SK-N-SH (cell line): ENCODE data around the gene RAD51B. TPM values are rescaled to one million over a fixed set of nuclear protein-coding genes. Genes with fewer than 3 reads are reported as not detected.
A peak's percentile ranks its signal among the peaks of the same experiment; 100 is the strongest.

Experiments
- CTCF ChIA-PET: fragments of 300-600, 350-600 bp; formaldehyde crosslinking; extraction: SDS; loops from one replicate; lab custom pipeline; 2021; lab: Yijun Ruan, JAX
- POLR2A ChIA-PET: fragments of 350-600 bp; sonication (Branson Sonifier 250); formaldehyde crosslinking; extraction: SDS; loops from one replicate; lab custom pipeline; 2020; ENCODE audit warnings: antibody characterized with exemption, inconsistent platforms; lab: Yijun Ruan, JAX
- DNase-seq: peaks from one replicate; pipeline ENCODE4 v3.0.0; 2012
- H2AFZ ChIP-seq: fragments of 200-600 bp; sonication (generic); 2 replicates; pipeline ENCODE4 v1.8.1; 2016; ENCODE audit warnings: antibody characterized with exemption, mild to moderate bottlenecking, low read depth
- H3F3A ChIP-seq: fragments of 200-600 bp; sonication (generic); replicated peaks from 2 replicates; pipeline ENCODE3; 2016; ENCODE audit warnings: antibody characterized with exemption, mild to moderate bottlenecking; ENCODE audit not compliant: insufficient read depth
- H3K27ac ChIP-seq, 2 experiments: fragments of 200-500 bp in 1 of 2; fragments of 200-600 bp in 1 of 2; sonication (Bioruptor generic) in 1 of 2; sonication (generic), shearing (Covaris generic) in 1 of 2; 2 replicates each; pipeline versions ENCODE4 v1.5.1 to v1.6.1; 2014 to 2016; ENCODE audit warnings: low read depth in 2 of 2, inconsistent platforms in 1 of 2, low read length in 1 of 2, mild to moderate bottlenecking in 1 of 2, mixed read lengths in 1 of 2
- H3K27me3 ChIP-seq: fragments of 200-600 bp; sonication (generic), shearing (Covaris generic); 2 replicates; pipeline ENCODE4 v1.6.1; 2016; ENCODE audit warnings: mixed run types; ENCODE audit not compliant: insufficient read depth
- H3K36me3 ChIP-seq, 2 experiments: fragments of 200-500 bp in 1 of 2; fragments of 200-600 bp in 1 of 2; sonication (Bioruptor generic) in 1 of 2; sonication (generic) in 1 of 2; replicated peaks in 1 of 2; 2 replicates each; pipeline versions ENCODE3 to v1.5.1; 2014 to 2016; ENCODE audit warnings: low read length in 1 of 2, mild to moderate bottlenecking in 1 of 2; ENCODE audit not compliant: insufficient read depth in 2 of 2, control insufficient read depth in 1 of 2
- H3K4me1 ChIP-seq, 2 experiments: fragments of 200-500 bp in 1 of 2; fragments of 200-600 bp in 1 of 2; sonication (Bioruptor generic) in 1 of 2; sonication (generic), shearing (Covaris generic) in 1 of 2; 2 replicates each; pipeline versions ENCODE4 v1.5.1 to v1.6.1; 2014 to 2016; ENCODE audit warnings: low read depth in 1 of 2, low read length in 1 of 2, mixed run types in 1 of 2; ENCODE audit not compliant: insufficient read depth in 2 of 2, control insufficient read depth in 1 of 2
- H3K4me2 ChIP-seq: fragments of 200-600 bp; sonication (generic), shearing (Covaris generic); 2 replicates; pipeline ENCODE4 v1.6.1; 2017; ENCODE audit warnings: mixed run types
- H3K4me3 ChIP-seq, 2 experiments: fragments of 200-500 bp in 1 of 2; fragments of 200-600 bp in 1 of 2; sonication (Bioruptor generic) in 1 of 2; sonication (generic), shearing (Covaris generic) in 1 of 2; 2 replicates each; pipeline versions ENCODE4 v1.5.1 to v1.8.1; 2014 to 2016; ENCODE audit warnings: low read depth in 2 of 2, inconsistent platforms in 1 of 2, low read length in 1 of 2, mild to moderate bottlenecking in 1 of 2, mixed read lengths in 1 of 2, moderate library complexity in 1 of 2
- H3K79me2 ChIP-seq: fragments of 200-600 bp; sonication (generic); 2 replicates; pipeline ENCODE4 v1.8.1; 2017; ENCODE audit warnings: mild to moderate bottlenecking; ENCODE audit not compliant: insufficient read depth
- H3K9ac ChIP-seq: fragments of 200-600 bp; sonication (generic); 2 replicates; pipeline ENCODE4 v1.6.1; 2017; ENCODE audit warnings: mixed run types
- H3K9me2 ChIP-seq: fragments of 200-600 bp; sonication (generic); 2 replicates; pipeline ENCODE4 v1.6.1; 2017; ENCODE audit warnings: mixed run types
- H3K9me3 ChIP-seq: fragments of 200-600 bp; sonication (generic); 2 replicates; pipeline ENCODE4 v1.6.1; 2017; ENCODE audit warnings: mixed run types, mild to moderate bottlenecking, moderate library complexity
- H4K20me1 ChIP-seq: fragments of 200-600 bp; sonication (generic); 2 replicates; pipeline ENCODE4 v1.6.1; 2017; ENCODE audit warnings: mild to moderate bottlenecking, mixed run types; ENCODE audit not compliant: insufficient read depth
- EP300 ChIP-seq, 2 experiments: IDR thresholded peaks; 2 replicates each; pipeline versions ENCODE4 v1.4.0 to v1.6.1; 2012; ENCODE audit warnings: borderline replicate concordance in 1 of 2, low read depth in 1 of 2, low read length in 1 of 2
- FOXM1 ChIP-seq: IDR thresholded peaks from 2 replicates; pipeline ENCODE4 v1.4.0; 2012; ENCODE audit warnings: low read depth, mild to moderate bottlenecking
- GATA2 ChIP-seq: sonication (generic); formaldehyde crosslinking; IDR thresholded peaks from 2 replicates; pipeline ENCODE4 v1.5.0; 2020; ENCODE audit warnings: mild to moderate bottlenecking, missing genetic modification reagents
- MEF2A ChIP-seq: IDR thresholded peaks from 2 replicates; pipeline ENCODE4 v1.4.0; 2012; ENCODE audit warnings: low read depth, borderline replicate concordance
- NFIC ChIP-seq: IDR thresholded peaks from 2 replicates; pipeline ENCODE4 v1.4.0; 2012; ENCODE audit warnings: borderline replicate concordance
- RCOR1 ChIP-seq: fragments of 150-350 bp; IDR thresholded peaks from 2 replicates; pipeline ENCODE4 v1.6.1; 2017; ENCODE audit warnings: antibody characterized with exemption, low read length
- RFX5 ChIP-seq: IDR thresholded peaks from 2 replicates; pipeline ENCODE4 v1.6.1; 2012; ENCODE audit warnings: mild to moderate bottlenecking, improper control_type of control experiment, low read length
- RXRA ChIP-seq: IDR thresholded peaks from 2 replicates; pipeline ENCODE4 v1.4.0; 2012; ENCODE audit warnings: low read depth, mild to moderate bottlenecking, borderline replicate concordance
- SIN3A ChIP-seq: IDR thresholded peaks from 2 replicates; pipeline ENCODE4 v1.6.1; 2012; ENCODE audit warnings: low read depth, mild to moderate bottlenecking, low read length, moderate library complexity, borderline replicate concordance
- TCF12 ChIP-seq: IDR thresholded peaks from 2 replicates; pipeline ENCODE4 v1.4.0; 2012
- WGBS: methylation state at CpG from one replicate; pipeline ENCODE4 v1.1.6; 2017; ENCODE audit warnings: low lambda C conversion rate; 5-methylcytosine and 5-hydroxymethylcytosine counted together
- polyA plus RNA-seq, 3 experiments: library from polyadenylated mRNA; depleted of rRNA; stranded (reverse); fragments of >200 nt; gene quantifications; 2 replicates each; pipeline ENCODE4 v1.2.3, GENCODE V29; 2012
- TF ChIP-seq, protein P1 (sequence below): IDR thresholded peaks from 2 replicates; pipeline ENCODE4; 2012

RAD51B gene
- polyA plus RNA-seq, 1 of the 3 experiments (the other 2 are of a cell fraction): 6.0 TPM

GRCh38 chr14:68109132-68109900, 289.7 kb downstream of the RAD51B start:
- H3K4me1 ChIP-seq: peaks cover 9 to 46% of the 10 kb centered on the region in 2 experiments
- CTCF ChIA-PET: no interaction called here
- no peaks in the 10 kb centered on the region for H3K9me2 ChIP-seq
- TF ChIP-seq TCF12 (peak; percentile 57; the same call in 1 of the 2 replicates), GATA2 (CRISPR knock-in tag) (no peak), EP300 (IDR thresholded peaks at IDR 0.05; ENCODE audit: borderline replicate concordance in 1 of 2, low read depth in 1 of 2, low read length in 1 of 2) (peak; percentile 15 to 44; a peak in 3 of 4 replicates), RCOR1 (no peak), SIN3A (no peak)
- TF ChIP-seq, protein P1, sequence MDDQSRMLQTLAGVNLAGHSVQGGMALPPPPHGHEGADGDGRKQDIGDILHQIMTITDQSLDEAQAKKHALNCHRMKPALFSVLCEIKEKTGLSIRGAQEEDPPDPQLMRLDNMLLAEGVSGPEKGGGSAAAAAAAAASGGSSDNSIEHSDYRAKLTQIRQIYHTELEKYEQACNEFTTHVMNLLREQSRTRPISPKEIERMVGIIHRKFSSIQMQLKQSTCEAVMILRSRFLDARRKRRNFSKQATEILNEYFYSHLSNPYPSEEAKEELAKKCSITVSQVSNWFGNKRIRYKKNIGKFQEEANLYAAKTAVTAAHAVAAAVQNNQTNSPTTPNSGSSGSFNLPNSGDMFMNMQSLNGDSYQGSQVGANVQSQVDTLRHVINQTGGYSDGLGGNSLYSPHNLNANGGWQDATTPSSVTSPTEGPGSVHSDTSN: peak; percentile 64
- no peak overlapping the region for H3K9ac ChIP-seq
- H3K27ac ChIP-seq: peak overlapping the region; percentile 71 to 93
- H3K79me2 ChIP-seq: no peaks in the 10 kb centered on the region
- no peaks in the 10 kb centered on the region for H4K20me1 ChIP-seq
- no peaks in the 10 kb centered on the region for H3K36me3 ChIP-seq
- no peaks in the 10 kb centered on the region for H3K27me3 ChIP-seq
- H3K9me3 ChIP-seq: no peaks in the 10 kb centered on the region
- H3K4me3 ChIP-seq: no peak overlapping the region
- POLR2A ChIA-PET: no interaction called here
- H2AFZ ChIP-seq: peak overlapping the region; percentile 9; the same call in 1 of the 2 replicates
- 0 out of 2 replicates have a peak overlapping the region, but pooled peaks have one; percentile 3 for H3K4me2 ChIP-seq
- WGBS: 77% methylated on average over 4 of the region's 4 CpGs
- H3F3A ChIP-seq: no peaks in the 10 kb centered on the region
- DNase-seq: no peak

- H3K4me2 ChIP-seq: no peak overlapping the region
- CTCF ChIA-PET: no interaction called here
- TF ChIP-seq RXRA (0 out of 2 replicates have a peak, but pooled peaks have one; percentile 19), TCF12 (peak; percentile 39), RFX5 (no peak), NFIC (peak; percentile 5; the same call in 1 of the 2 replicates), MEF2A (no peak), EP300 (IDR thresholded peaks at IDR 0.05; ENCODE audit: borderline replicate concordance in 1 of 2, low read depth in 1 of 2, low read length in 1 of 2) (peak in 1 of 2 experiments; percentile 57; a peak in 1 of 4 replicates), FOXM1 (no peak)
- no peaks in the 10 kb centered on the region for H3K9me3 ChIP-seq
- no peak overlapping the region for H3K4me3 ChIP-seq
- no peak for DNase-seq
- no peak overlapping the region for H3K9ac ChIP-seq
- H3K9me2 ChIP-seq: no peaks in the 10 kb centered on the region
- H3F3A ChIP-seq: no peaks in the 10 kb centered on the region
- 50% methylated on average over 5 of the region's 5 CpGs for WGBS
- no peaks in the 10 kb centered on the region for H4K20me1 ChIP-seq
- H2AFZ ChIP-seq: no peak overlapping the region
- H3K36me3 ChIP-seq: no peaks in the 10 kb centered on the region
- peaks cover 9 to 30% of the 10 kb centered on the region in 2 experiments for H3K4me1 ChIP-seq
- H3K27me3 ChIP-seq: no peaks in the 10 kb centered on the region
- H3K27ac ChIP-seq: peak overlapping the region; percentile 71 to 93; a peak in 3 of 4 replicates
- POLR2A ChIA-PET: no interaction called here
- H3K79me2 ChIP-seq: no peaks in the 10 kb centered on the region
These were observed 291.7 kb downstream of the RAD51B start for GRCh38 chr14:68111097-68111852.
